HG03103 (cell line): ENCODE measurements around the gene KEAP1.

Experiments used
- ATAC-seq: cut with Tn5 transposase; IDR thresholded peaks from one replicate; pipeline ENCODE4 v1.9.1; 2021; ENCODE audit warnings: low read depth; ENCODE audit not compliant: unreplicated experiment

Gene KEAP1

DNA sequence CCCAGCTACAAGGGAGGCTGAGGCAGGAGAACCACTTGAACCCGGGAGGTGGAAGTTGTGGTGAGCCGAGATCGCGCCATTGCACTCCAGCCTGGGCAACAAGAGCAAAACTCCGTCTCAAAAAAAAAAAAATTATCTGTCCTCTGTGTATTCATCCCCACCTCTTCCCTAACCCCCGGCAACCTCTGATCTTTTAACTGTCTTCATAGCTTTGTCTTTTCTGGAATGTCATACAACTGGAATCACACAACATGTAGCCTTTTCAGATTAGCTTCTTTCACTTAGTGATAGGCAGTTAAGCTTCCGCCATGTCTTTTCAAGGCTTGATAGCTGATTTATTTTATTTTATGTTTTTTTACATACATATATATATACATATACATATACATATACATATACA, 22.5 kb upstream of the KEAP1 start:
- ATAC-seq = no peak

DNA sequence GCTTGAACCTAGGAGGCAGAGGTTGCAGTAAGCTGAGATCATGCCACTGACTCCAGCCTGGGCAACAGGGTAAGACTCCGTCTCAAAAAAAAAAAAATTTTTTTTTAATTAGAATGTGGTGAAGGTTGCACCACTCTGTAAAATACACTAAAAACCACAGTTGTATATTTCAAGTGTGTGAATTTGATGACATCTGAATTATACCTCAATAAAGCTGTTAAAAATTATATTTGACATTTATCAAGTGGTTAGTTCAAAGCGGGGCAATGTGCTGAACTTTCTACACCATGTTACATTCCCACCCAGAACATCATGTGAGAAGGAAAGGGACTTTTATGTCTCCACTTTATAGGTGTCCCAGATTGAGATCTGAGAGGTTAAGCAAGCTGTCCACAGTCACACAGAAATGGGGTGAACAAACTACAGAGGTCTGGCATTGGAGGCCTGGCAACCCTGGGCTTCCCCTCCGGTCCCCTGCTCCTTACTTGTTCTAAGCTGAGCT, 20.0 kb upstream of the KEAP1 start:
- ATAC-seq = no peak

DNA sequence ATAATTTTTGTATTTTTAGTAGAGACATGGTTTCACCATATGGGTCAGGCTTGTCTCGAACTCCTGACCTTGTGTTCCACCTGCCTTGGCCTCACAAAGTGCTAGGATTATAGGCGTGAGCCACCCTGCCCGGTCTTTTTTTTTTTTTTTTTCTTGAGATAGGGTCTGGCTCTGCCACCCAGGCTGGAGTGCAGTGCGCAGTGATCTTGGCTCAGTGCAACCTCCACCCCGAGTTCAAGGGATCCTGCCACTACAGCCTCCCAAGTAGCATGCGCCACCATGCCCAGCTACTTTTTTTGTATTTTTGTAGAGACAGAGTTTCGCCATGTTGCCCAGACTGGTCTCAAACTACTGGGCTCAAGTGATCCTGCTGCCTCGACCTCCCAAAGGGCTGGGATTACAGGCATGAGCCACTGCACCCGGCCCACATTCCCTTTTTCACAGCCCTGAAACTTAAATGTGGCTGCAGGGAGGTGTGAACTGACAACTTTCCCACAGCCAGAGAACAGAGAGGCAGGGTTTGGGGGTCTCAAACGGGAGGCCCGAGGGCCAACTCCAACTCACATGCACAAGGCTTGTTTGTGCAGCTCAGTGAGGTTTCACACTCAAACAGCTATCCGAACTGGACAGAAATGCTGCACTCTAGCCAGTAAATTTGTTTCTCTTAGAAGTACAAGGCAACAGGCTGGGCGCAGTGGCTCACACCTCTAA, 18.5 kb upstream of the KEAP1 start:
- no peak for ATAC-seq

DNA sequence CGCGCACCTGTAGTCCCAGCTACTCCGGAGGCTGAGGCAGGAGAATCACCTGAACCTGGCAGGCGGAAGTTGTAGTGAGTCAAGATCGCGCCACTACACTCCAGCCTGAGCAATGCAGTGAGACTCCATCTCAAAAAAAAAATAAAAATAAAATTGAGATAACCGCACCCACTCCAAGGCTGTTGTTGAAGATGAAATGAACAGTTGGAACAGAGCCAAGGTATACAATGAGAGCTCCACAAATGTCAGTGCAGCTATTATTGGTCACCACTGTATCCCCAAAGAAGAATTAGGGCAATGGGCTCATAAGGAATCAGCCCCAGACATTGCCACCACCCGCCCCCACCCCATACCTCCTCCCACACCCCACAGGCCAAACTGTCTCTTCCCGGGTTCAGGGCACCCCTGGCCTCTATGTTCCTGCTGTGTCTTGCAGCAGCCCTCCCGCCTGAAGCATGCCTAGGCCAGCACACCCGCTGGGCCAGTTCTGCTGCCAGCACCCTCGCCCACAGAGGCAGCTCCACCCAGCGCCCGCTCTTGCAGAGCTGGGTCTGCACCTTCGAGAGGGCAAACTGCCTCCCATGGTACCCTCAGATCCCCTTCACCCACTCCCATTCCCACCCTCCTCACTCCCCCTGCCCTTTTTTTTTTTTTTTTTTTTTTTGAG, 17.6 kb upstream of the KEAP1 start:
- no peak for ATAC-seq

DNA sequence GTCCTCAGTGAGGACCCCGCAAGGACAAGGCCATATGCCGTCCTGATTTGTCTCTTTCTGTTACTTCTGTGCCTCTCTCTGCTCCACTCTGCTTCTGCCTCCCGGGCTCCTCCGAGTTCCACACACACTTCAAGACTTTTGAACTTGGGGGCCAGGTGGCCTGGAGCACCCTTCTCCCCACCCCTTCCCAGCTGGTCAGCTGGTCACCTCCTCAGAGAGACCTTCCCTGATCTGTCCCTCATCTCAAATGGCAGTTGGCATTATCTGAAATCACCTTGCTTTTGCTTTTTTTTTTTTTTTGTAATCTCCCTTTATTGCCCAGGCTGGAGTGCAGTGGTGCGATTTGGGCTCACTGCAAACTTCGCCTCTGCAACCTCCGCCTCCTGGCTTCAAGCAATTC, 16.3 kb upstream of the KEAP1 start:
- ATAC-seq = no peak

DNA sequence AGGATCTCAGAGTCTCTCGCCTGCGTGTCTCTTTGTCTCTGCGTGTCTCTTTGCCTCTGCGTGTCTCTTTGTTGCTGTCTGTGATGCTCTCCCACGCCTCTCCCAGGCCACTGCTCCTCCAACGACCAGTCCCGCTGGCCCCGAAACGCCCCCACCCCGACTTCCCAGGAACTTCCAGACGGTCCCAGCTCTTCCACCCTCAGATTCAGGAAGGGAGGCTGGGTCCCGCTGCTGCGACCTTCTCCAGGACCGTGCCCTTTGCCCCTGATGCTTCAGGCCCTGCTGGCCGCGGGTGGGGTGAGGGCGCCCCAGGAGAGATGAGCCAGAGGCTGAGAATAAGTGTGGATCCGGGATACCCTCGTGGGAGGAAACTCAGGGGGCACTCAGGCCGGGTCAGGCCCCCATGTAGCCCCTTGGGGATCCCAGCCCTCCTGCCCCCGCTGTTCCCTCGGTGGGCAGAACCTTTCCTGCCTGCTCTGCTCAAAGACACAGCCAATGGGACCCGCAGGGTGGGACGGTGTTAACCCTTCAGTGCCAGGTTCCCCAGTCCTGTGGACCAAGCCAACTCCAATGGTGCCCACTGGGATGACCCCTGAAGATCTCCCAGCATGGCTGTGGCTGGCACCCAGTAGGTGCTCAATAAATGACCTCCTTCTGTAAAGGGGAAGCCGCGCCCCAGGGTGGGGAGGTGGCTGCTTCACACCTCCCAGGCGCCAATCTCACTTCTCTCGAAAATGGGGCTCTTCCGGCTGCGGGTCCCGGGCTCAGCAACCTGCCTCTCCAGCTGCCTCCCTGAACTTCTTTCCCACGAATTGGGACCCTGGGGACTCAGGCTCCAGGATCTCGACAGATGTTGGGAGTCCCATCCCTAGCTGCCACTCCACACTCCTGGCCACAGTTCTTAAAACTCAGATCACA, 15.5 kb upstream of the KEAP1 start:
- ATAC-seq = no peak

DNA sequence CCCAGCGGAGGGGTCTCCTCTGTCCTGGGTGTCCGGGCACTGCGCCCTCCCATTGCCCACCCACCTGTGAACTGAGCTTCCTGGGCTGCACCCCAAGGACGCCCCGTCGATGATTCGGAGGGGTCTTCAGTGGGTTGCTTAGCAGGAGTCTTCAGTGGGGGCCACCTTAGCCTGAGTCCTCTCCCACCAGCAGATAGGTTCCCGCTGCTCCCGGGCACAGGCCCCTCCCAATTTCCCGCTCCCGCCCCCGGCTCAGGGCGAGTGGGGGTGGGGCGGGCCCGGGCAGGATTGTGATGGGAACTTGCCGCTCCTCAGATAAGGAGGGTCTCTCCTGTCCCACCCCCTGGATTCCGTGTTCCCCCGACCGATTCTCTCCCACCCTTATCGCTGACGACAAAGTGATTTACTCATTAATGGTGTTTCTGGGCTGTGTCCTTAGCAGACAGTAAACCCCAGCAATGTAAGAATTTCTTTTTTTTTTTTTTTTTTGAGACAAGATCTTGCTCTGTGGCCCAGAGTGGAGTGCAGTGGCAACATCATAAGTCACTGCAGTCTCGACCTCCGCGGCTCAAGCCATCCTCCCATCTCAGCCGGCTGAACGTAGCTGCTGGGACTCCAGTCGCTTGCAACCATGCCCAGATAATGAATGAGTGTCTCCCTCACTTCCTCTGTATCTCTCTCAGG, 14.7 kb upstream of the KEAP1 start:
- ATAC-seq = no peak

DNA sequence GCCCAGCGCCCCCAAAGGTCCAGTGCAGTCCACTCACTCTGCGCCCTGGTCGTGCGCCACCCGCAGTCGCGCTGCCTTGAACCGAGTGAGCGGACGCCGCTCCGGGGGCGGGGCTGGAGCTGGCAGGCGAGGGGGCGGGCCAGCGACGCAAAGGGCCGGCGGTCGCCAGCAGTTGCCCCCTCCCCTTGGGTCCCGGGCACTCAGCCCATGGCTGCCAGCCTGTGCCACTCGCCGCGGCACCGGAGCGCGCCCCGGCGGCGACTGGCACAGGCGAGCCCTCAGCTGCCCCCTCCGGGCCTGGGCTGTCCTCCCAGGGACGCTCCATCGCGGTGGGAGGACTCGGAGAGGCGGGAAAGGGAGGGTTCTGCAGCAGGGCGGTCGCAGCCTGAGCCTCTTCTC, 14.2 kb upstream of the KEAP1 start, which contains the start of gene S1PR5:
TSS of gene S1PR5 (minus strand) at position 87 of the 399 bp plus-strand sequence. CDS start 2,436 bp downstream, outside the sequence.
- ATAC-seq = no peak

DNA sequence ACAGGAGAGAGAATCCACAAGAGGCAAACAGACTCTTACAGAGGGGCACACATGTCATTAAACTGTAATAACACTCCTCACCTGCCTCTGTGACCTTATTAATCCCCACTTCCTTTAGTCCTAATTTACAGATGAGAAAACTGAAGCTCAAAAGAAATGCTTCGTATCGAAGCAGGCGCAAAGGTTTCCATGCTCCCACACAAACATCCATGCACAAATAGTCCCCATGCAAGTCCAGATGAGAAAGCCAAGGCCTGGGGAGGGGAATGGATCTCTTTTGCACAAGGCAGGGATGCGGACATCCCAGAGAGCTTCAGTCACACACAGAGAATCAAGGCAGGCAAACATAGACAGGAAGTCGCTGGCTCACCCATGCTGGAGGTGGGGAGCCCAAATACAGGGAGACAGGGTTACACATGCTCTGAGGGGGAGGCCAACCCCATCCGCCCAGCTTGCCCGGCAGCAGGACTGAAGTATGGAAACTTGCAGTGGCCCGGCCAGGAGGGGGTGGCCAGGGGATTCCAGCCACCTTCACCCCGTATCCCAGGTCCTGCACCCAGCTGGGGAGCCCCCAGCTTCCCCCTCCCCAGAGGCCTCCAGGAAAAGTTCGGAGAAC, 13.6 kb upstream of the KEAP1 start:
- ATAC-seq = no peak

DNA sequence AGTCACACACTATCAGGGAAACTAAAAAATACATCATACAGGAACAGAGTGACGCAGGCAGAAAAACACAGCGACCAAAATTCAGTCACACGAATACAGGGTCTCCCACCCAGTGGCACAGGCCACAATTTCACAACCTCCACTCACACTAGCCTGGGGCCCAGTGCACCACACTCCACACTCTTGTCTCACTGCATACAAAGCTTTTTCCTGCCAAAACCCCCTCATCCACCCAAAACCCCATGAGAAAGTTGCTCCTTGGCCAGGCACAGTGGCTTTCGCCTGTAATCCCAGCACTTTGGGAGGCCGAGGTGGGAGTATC, 12.9 kb upstream of the KEAP1 start:
- ATAC-seq = no peak

DNA sequence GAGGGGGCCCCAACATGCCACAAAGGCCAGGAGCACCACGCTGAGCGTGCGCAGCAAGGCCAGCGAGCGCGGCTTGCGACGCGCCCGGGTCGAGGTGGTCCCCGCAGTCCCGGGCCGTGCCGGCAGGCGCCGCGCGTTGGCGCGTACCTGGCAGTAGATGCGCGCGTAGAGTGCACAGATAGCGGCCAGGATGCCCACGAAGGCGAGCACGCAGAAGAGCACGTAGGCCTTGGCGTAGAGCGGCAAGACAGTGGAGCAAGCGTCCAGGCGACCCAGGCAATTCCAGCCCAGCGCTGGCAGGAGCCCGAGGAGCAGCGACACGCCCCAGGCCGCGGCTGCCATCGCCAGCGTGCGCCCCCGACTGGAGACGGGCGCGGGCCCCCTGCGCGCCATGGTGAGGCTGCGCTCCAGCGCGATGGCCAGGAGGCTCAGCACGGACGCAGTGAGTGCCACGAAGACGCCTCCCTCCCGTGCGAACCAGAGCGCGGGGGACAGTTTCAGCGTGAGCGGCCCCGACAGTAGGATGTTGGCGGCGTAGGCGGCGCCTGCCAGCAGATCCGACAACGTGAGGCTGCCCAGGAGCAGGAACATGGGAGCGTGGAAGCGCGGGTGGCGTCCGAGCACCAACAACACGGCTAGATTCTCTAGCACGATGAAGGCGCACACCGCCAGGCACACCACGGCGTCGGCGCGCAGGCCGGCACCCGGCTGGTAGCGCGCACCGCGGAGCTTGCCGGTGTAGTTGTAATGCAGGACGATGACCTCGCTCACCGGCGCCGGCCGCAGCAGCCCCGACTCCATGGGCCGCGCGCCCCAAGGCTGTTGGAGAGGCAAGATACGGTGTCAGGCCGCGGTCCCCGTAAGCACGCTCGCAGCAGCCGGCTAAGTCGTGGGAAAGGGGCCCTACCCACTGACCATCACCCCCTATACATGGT, 11.3 kb upstream of the KEAP1 start:
- no peak for ATAC-seq

DNA sequence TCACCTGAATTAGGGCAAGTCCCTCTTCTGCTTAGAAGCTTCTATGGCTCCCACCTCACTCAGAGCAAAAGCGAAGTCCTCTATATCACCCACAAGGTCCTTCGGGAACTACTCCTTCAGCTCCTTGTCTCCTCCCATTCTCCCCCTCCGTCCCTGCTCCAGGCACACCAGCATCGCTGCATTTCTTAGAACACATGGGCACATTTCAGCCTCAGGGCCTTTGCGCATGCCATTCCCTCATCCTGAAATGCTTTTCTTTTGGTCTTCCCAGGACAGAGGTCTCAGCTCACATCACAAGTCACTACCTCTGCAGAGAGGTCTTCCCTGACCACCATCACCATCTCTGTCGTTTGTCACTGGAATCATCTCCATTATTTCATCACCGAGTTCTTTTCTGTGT, 10.1 kb upstream of the KEAP1 start:
- no peak for ATAC-seq

DNA sequence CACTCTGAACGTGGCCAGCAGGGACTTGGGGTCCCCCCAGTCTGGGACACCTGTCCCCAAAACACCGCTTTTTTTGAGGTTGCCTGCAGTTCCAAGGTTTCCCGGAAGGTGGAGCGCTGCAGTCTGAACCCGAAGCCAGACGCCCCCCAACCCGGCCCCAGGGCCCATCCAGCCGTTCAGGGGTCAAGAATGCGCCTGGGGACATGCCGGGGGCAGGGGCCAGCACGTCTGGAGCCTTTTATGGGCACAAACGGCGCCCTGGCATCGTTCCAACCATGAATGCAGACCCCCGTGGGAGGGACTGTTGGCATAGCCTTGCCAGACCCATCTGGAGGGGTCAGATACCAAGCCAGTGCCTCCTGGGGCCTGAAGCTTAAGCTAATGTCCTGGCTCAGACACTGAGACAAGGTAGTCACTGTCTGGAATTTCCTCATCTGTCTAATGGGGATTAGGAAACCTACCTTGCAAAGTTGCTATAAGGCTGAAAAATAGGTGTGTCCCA, 7.2 kb upstream of the KEAP1 start:
- no peak for ATAC-seq

DNA sequence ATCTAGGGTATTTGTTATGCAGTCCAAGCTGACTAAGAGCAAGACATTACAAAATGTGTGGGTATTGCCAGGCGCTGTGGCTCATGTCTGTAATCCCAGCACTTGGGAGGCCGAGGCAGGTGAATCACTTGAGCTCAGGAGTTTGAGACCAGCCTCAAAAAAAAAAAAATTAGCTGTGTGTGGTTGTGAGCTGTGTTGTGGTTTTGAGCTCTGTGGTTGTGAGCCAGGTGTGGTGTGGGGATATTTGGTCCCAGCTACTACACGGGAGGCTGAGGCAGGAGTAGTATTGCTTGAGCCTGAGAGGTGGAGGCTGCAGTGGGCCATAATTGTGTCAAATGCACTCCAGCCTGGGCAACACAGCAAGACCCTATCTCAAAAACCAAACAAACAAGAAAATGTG, 5.6 kb upstream of the KEAP1 start:
- ATAC-seq = no peak

DNA sequence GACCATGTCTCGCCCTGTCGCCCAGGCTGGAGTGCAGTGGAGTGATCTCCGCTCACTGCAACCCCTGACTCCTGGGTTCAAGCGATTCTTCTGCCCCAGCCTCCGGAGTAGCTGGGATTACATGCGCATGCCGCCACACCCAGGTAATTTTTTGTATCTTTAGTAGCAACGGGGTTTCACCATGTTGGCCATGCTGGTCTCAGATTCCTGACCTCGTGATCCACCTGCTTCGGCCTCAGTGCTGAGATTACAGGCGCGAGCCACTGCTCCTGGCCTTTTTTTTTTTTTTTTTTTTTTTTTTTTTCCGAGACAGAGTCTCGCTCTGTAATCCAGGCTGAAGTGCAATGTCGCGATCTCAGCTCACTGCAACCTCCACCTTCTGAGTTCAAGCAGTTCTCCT, 4.9 kb upstream of the KEAP1 start:
- no peak for ATAC-seq

DNA sequence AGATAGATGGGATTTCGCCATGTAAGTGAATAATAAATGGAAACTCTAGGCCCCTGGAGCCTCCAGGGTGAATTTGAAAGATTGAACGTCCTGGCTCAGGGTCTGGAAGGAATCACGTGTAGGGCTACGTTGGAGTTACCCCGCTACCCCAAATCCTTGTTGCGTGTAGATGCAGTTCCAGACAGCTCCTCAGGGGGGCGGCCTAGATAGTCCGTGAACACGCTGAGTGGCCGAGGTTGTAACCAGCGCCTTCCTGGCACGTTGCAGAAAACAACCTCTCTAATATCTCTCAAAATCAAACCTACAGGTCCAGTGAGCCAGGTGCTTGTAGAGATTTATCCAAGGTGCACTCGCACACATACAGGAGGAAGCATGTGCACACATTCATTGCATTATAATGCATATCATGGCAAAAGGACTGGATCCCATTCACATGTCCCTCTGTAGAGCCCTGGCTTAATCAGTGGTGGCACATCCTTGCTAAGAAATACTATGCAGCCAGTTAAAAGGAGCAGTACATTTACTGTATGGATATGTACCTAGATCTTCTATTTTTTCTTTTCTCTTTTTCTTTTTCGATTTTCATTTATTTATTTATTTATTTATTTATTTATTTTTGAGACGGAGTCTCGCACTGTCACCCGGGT, 2.5 kb upstream of the KEAP1 start:
- no peak for ATAC-seq

DNA sequence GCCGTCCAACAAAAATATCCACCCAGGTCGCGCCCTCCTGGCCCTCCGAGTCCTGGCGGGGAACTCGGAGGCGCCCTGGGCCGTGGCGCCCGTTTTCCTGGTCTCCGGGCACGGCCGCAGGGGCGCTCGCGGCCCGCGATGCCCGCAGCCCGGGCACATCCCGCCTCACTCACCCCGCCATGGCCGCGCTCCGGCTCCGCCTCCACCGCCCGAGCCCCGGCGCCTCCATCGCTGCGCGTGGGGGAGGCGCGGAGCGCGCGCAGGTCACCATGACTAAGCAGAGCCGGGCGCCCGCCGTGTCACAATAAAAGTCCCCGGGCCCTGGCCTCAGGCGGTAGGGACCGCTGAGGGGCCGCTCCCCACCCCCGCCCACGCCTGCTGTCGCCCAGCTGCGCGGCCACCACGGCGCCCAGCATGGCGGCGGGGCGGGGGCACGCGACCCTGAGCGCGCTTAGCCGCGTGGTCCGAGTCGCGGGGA, 593 bp downstream of the KEAP1 start:
- no peak for ATAC-seq

DNA sequence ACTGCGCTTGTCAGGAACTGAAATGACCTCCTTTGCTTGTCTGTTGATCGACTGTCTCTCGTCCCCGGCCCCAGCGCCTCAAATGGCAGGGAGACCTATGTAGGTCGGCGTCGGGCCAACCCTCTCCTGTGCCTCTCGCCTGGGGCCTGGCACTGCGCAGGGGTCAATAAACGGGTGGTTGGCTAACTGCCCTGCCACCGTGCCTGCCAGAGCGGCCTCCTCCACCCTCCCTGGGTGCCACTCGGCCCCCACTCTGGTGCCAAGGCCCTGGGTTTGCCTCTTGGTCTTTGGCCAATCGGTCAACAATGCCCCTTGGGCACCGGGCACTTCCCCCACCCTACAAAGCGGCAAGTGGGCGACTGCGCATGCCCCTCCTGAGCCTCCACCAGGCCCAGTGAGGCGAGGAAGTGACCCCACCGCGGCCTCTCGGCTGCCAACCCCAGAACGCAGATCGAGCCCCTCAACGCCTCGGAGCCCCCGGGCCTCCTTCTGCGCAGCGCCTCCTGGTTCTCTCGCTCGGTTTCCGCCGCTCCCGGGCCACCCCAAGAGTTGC, 1.1 kb downstream of the KEAP1 start:
- no peak for ATAC-seq
